Liver (tissue), 3 donors: ENCODE measurements around the gene GSK3B.

ENCODE experiments used
- EGR1 ChIP-seq, 2 donors: IDR thresholded peaks; 2 replicates each; pipeline ENCODE4 v1.6.1; 2016 to 2018; ENCODE audit warnings: antibody characterized with exemption in 2 of 2, low read depth in 2 of 2
- FOXA1 ChIP-seq: IDR thresholded peaks from 2 replicates; pipeline ENCODE4 v1.6.1; 2016; ENCODE audit warnings: antibody characterized with exemption
- GABPA ChIP-seq, 2 donors: IDR thresholded peaks in 1 of 2; conservative IDR thresholded peaks in 1 of 2; 2 replicates each; pipeline ENCODE4 v1.6.1; 2016; ENCODE audit warnings: antibody characterized with exemption in 2 of 2, mild to moderate bottlenecking in 1 of 2, moderate library complexity in 1 of 2
- NR2F2 ChIP-seq: IDR thresholded peaks from 2 replicates; pipeline ENCODE4 v1.6.1; 2016; ENCODE audit warnings: antibody characterized with exemption
- RAD21 ChIP-seq, 2 donors: IDR thresholded peaks; 2 replicates each; pipeline ENCODE4 v1.6.1; 2016; ENCODE audit warnings: antibody characterized with exemption in 2 of 2, mild to moderate bottlenecking in 2 of 2
- RXRA ChIP-seq, 2 donors: IDR thresholded peaks; 2 replicates each; pipeline ENCODE4 v1.6.1; 2017 to 2018; ENCODE audit warnings: antibody characterized with exemption in 2 of 2, mild to moderate bottlenecking in 1 of 2
- YY1 ChIP-seq: IDR thresholded peaks from 2 replicates; pipeline ENCODE4 v1.6.1; 2016; ENCODE audit warnings: antibody characterized with exemption, mild to moderate bottlenecking
- TF ChIP-seq, protein P1 (sequence below): fragments of 150-350 bp; IDR thresholded peaks from 2 replicates; pipeline ENCODE4 v1.5.1; 2017; ENCODE audit warnings: improper control_type of control experiment, low read depth, low read length; ENCODE audit not compliant: missing input control
- TF ChIP-seq, protein P2 (sequence below): IDR thresholded peaks from 2 replicates; pipeline ENCODE4 v1.6.1; 2016; ENCODE audit warnings: antibody characterized with exemption
- TF ChIP-seq, protein P3 (sequence below): IDR thresholded peaks from 2 replicates; pipeline ENCODE4 v1.6.1; 2016; ENCODE audit warnings: antibody characterized with exemption, mild to moderate bottlenecking
- TF ChIP-seq, protein P4 (sequence below): IDR thresholded peaks from 2 replicates; pipeline ENCODE4 v1.6.1; 2016; ENCODE audit warnings: antibody characterized with exemption
- donor health status: healthy.
- donor health status: healthy.

DNA sequence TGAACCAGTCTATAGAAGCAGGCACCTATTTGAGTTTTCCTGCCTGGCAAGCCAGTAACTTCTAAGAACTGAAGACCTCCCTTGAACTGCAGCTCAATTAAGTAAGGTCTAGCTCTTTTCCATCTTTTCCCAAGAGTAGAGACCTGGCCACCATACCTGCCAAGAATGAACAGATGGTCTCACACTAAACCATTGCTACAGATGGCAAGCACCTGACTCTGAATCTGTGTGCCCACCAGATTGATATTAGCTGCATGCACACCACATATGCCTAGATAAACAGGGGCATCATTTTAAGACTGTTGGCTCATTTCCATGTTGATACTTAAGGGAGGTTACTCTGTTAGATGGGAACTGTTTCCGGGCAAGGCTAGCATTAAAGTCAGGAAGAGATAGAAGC, 34.8 kb upstream of the GSK3B start:
- TF ChIP-seq, protein P1, sequence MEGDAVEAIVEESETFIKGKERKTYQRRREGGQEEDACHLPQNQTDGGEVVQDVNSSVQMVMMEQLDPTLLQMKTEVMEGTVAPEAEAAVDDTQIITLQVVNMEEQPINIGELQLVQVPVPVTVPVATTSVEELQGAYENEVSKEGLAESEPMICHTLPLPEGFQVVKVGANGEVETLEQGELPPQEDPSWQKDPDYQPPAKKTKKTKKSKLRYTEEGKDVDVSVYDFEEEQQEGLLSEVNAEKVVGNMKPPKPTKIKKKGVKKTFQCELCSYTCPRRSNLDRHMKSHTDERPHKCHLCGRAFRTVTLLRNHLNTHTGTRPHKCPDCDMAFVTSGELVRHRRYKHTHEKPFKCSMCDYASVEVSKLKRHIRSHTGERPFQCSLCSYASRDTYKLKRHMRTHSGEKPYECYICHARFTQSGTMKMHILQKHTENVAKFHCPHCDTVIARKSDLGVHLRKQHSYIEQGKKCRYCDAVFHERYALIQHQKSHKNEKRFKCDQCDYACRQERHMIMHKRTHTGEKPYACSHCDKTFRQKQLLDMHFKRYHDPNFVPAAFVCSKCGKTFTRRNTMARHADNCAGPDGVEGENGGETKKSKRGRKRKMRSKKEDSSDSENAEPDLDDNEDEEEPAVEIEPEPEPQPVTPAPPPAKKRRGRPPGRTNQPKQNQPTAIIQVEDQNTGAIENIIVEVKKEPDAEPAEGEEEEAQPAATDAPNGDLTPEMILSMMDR: no peak
- TF ChIP-seq EGR1 (IDR thresholded peaks at IDR 0.05; ENCODE audit: low read depth in 2 of 2): no peak
- TF ChIP-seq, protein P2, sequence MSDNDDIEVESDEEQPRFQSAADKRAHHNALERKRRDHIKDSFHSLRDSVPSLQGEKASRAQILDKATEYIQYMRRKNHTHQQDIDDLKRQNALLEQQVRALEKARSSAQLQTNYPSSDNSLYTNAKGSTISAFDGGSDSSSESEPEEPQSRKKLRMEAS: no peak
- TF ChIP-seq, protein P3, sequence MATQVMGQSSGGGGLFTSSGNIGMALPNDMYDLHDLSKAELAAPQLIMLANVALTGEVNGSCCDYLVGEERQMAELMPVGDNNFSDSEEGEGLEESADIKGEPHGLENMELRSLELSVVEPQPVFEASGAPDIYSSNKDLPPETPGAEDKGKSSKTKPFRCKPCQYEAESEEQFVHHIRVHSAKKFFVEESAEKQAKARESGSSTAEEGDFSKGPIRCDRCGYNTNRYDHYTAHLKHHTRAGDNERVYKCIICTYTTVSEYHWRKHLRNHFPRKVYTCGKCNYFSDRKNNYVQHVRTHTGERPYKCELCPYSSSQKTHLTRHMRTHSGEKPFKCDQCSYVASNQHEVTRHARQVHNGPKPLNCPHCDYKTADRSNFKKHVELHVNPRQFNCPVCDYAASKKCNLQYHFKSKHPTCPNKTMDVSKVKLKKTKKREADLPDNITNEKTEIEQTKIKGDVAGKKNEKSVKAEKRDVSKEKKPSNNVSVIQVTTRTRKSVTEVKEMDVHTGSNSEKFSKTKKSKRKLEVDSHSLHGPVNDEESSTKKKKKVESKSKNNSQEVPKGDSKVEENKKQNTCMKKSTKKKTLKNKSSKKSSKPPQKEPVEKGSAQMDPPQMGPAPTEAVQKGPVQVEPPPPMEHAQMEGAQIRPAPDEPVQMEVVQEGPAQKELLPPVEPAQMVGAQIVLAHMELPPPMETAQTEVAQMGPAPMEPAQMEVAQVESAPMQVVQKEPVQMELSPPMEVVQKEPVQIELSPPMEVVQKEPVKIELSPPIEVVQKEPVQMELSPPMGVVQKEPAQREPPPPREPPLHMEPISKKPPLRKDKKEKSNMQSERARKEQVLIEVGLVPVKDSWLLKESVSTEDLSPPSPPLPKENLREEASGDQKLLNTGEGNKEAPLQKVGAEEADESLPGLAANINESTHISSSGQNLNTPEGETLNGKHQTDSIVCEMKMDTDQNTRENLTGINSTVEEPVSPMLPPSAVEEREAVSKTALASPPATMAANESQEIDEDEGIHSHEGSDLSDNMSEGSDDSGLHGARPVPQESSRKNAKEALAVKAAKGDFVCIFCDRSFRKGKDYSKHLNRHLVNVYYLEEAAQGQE: no peak
- TF ChIP-seq, protein P4, sequence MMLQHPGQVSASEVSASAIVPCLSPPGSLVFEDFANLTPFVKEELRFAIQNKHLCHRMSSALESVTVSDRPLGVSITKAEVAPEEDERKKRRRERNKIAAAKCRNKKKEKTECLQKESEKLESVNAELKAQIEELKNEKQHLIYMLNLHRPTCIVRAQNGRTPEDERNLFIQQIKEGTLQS: no peak
- TF ChIP-seq YY1: no peak
- TF ChIP-seq RAD21 (IDR thresholded peaks at IDR 0.05): no peak
- TF ChIP-seq GABPA (IDR thresholded peaks at IDR 0.05 in 1 of 2, conservative IDR thresholded peaks at IDR 0.05 in 1 of 2): no peak
- no peak for TF ChIP-seq FOXA1
- TF ChIP-seq RXRA (IDR thresholded peaks at IDR 0.05): no peak
- no peak for TF ChIP-seq NR2F2
